ENCODE data around the gene ZMIZ1. TPM values are rescaled to one million over a fixed set of nuclear protein-coding genes. Genes with fewer than 3 reads are reported as not detected.

The ZMIZ1 gene
- total RNA-seq, 1 donor from 2014 or later, result 85.2 TPM

- no peak overlapping the region for H3K4me3 Mint-ChIP-seq (ENCODE audit: low read depth)
- TF ChIP-seq, protein P1, sequence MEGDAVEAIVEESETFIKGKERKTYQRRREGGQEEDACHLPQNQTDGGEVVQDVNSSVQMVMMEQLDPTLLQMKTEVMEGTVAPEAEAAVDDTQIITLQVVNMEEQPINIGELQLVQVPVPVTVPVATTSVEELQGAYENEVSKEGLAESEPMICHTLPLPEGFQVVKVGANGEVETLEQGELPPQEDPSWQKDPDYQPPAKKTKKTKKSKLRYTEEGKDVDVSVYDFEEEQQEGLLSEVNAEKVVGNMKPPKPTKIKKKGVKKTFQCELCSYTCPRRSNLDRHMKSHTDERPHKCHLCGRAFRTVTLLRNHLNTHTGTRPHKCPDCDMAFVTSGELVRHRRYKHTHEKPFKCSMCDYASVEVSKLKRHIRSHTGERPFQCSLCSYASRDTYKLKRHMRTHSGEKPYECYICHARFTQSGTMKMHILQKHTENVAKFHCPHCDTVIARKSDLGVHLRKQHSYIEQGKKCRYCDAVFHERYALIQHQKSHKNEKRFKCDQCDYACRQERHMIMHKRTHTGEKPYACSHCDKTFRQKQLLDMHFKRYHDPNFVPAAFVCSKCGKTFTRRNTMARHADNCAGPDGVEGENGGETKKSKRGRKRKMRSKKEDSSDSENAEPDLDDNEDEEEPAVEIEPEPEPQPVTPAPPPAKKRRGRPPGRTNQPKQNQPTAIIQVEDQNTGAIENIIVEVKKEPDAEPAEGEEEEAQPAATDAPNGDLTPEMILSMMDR (IDR thresholded peaks at IDR 0.05; ENCODE audit: unreplicated experiment), result no peak
- no peaks in the 10 kb centered on the region for H3K9me3 Mint-ChIP-seq (ENCODE audit: low read depth)
- peaks cover 12% of the 10 kb centered on the region for H3K27me3 Mint-ChIP-seq
- H3K27ac Mint-ChIP-seq, result no peak overlapping the region
- H3K4me1 Mint-ChIP-seq (ENCODE audit: low read depth), result no peaks in the 10 kb centered on the region
- H3K36me3 Mint-ChIP-seq (ENCODE audit: insufficient read depth), result no peaks in the 10 kb centered on the region
- DNase-seq (ENCODE audit: low spot score, unreplicated experiment), result no peak
Observed at GRCh38 chr10:79326361-79327089, 257.8 kb downstream of the ZMIZ1 start.

GRCh38 chr10:79327090-79327457 lies 258.3 kb downstream of the ZMIZ1 start:
- Mint-ChIP-seq H3K27ac (no peak overlapping the region), H3K4me3 (ENCODE audit: low read depth) (no peak overlapping the region), H3K9me3 (ENCODE audit: low read depth) (no peaks in the 10 kb centered on the region), H3K36me3 (ENCODE audit: insufficient read depth) (no peaks in the 10 kb centered on the region), H3K27me3 (peaks cover 12% of the 10 kb centered on the region), H3K4me1 (ENCODE audit: low read depth) (no peaks in the 10 kb centered on the region)
- DNase-seq (ENCODE audit: low spot score, unreplicated experiment), result no peak
- TF ChIP-seq, protein P1 (IDR thresholded peaks at IDR 0.05; ENCODE audit: unreplicated experiment), result no peak

GRCh38 chr10:79328147-79328701 lies 259.5 kb downstream of the ZMIZ1 start:
- Mint-ChIP-seq H3K27ac (no peak overlapping the region), H3K4me3 (ENCODE audit: low read depth) (no peak overlapping the region), H3K9me3 (ENCODE audit: low read depth) (no peaks in the 10 kb centered on the region), H3K36me3 (ENCODE audit: insufficient read depth) (no peaks in the 10 kb centered on the region), H3K27me3 (peaks cover 12% of the 10 kb centered on the region), H3K4me1 (ENCODE audit: low read depth) (no peaks in the 10 kb centered on the region)
- TF ChIP-seq, protein P1 (IDR thresholded peaks at IDR 0.05; ENCODE audit: unreplicated experiment), result no peak
- no peak for DNase-seq (ENCODE audit: low spot score, unreplicated experiment)

DNA sequence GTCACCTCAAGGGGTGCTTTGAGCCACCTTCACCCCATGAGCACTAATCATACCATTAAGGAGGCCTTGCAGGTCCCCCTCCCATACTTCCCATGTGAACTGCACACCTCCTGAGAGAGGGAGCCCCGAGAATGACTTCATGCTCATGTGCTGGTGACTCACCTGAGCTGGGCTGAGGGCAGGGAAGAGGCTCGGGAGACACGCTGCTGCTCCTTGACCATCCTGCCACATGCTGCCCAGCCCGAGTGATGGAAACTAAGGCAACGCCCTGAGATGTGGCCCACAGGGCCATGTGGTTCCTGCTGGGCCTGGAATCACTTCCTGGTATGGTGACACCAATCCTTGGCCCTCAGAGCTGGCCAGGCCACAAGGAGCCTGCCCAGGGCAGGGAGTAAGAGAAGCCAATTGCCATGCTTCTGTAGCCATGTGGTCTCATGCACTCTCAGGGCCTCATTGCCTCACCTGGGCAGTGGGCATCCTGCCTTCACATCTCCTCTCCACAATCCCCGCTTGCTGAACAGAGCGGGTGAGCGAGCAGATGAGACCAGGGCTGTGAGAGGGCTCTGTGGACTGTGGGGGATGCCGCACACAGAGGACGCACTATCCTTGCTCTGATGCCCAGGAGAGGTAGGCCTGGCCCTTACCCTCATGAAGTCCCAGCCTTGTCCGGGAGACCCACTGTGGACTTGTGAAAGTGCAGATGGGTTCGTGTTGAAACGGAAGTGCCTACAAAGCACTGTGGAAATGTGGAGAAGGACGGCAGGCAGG lies 260.2 kb downstream of the ZMIZ1 start:
- no peaks in the 10 kb centered on the region for H3K36me3 Mint-ChIP-seq (ENCODE audit: insufficient read depth)
- peaks cover 10% of the 10 kb centered on the region for H3K27me3 Mint-ChIP-seq
- no peak overlapping the region for H3K4me3 Mint-ChIP-seq (ENCODE audit: low read depth)
- no peaks in the 10 kb centered on the region for H3K4me1 Mint-ChIP-seq (ENCODE audit: low read depth)
- TF ChIP-seq, protein P1 (IDR thresholded peaks at IDR 0.05; ENCODE audit: unreplicated experiment), result no peak
- no peaks in the 10 kb centered on the region for H3K9me3 Mint-ChIP-seq (ENCODE audit: low read depth)
- no peak for DNase-seq (ENCODE audit: low spot score, unreplicated experiment)
- no peak overlapping the region for H3K27ac Mint-ChIP-seq

- no peaks in the 10 kb centered on the region for H3K9me3 Mint-ChIP-seq (ENCODE audit: low read depth)
- no peaks in the 10 kb centered on the region for H3K4me1 Mint-ChIP-seq (ENCODE audit: low read depth)
- no peak overlapping the region for H3K27ac Mint-ChIP-seq
- TF ChIP-seq, protein P1 (IDR thresholded peaks at IDR 0.05; ENCODE audit: unreplicated experiment), result no peak
- H3K4me3 Mint-ChIP-seq (ENCODE audit: low read depth), result no peak overlapping the region
- peaks cover 14% of the 10 kb centered on the region for H3K27me3 Mint-ChIP-seq
- H3K36me3 Mint-ChIP-seq (ENCODE audit: insufficient read depth), result no peaks in the 10 kb centered on the region
- DNase-seq (ENCODE audit: low spot score, unreplicated experiment), result no peak
Observed at GRCh38 chr10:79329529-79329928, 260.8 kb downstream of the ZMIZ1 start.
